H1 (cell line): ENCODE measurements around the gene MMP27. TPM values are rescaled to one million over a fixed set of nuclear protein-coding genes. Genes with fewer than 3 reads are reported as not detected.

Source experiments
- ATF2 ChIP-seq: IDR thresholded peaks from 2 replicates; pipeline ENCODE4 v1.6.1; 2012; ENCODE audit warnings: low read length, inconsistent platforms
- BCL11A ChIP-seq, 2 experiments: IDR thresholded peaks; one replicate each; pipeline ENCODE4 v1.6.1; 2011; ENCODE audit warnings: low read depth in 2 of 2, low read length in 2 of 2, mild to moderate bottlenecking in 2 of 2
- SP2 ChIP-seq: IDR thresholded peaks from 2 replicates; pipeline ENCODE4 v1.6.1; 2012; ENCODE audit warnings: mild to moderate bottlenecking, low read length, inconsistent platforms
- TCF12 ChIP-seq: IDR thresholded peaks from 2 replicates; pipeline ENCODE4 v1.6.1; 2011; ENCODE audit warnings: low read depth, mild to moderate bottlenecking, low read length
- YY1 ChIP-seq: IDR thresholded peaks from 2 replicates; pipeline ENCODE4 v1.6.1; 2011; ENCODE audit warnings: low read depth, mild to moderate bottlenecking, low read length
- polyA plus RNA-seq, 7 experiments: library from polyadenylated mRNA; depleted of rRNA in 3 of 7; stranded (reverse) in 5 of 7; unstranded in 2 of 7; fragments of >200 nt in 5 of 7; fragments of 200-250 nt in 2 of 7; gene quantifications; 1 replicate in 5 of 7; 2 replicates in 1 of 7; 4 replicates in 1 of 7; pipeline versions ENCODE4 v1.2.1 to v1.2.3, GENCODE V29; 2011 to 2013; ENCODE audit warnings: missing spikeins in 2 of 7, mixed read lengths in 2 of 7
- total RNA-seq: library from RNA; stranded (reverse); fragmentation: NEBNext Ultra II Directional; extraction: Animal tissue kit (Norgen Biotek cat#: 25700); gene quantifications from 2 replicates; pipeline ENCODE4 v1.2.1, GENCODE V29; 2021
- TF ChIP-seq, protein P1 (sequence below): IDR thresholded peaks from 2 replicates; pipeline ENCODE4 v1.6.1; 2011; ENCODE audit warnings: low read length, improper control_type of control experiment

The MMP27 gene
- total and polyA plus RNA-seq, 2 of the 8 experiments (the other 6 are each of a cell fraction or from before 2014, with no cell fraction given), result not detected

DNA sequence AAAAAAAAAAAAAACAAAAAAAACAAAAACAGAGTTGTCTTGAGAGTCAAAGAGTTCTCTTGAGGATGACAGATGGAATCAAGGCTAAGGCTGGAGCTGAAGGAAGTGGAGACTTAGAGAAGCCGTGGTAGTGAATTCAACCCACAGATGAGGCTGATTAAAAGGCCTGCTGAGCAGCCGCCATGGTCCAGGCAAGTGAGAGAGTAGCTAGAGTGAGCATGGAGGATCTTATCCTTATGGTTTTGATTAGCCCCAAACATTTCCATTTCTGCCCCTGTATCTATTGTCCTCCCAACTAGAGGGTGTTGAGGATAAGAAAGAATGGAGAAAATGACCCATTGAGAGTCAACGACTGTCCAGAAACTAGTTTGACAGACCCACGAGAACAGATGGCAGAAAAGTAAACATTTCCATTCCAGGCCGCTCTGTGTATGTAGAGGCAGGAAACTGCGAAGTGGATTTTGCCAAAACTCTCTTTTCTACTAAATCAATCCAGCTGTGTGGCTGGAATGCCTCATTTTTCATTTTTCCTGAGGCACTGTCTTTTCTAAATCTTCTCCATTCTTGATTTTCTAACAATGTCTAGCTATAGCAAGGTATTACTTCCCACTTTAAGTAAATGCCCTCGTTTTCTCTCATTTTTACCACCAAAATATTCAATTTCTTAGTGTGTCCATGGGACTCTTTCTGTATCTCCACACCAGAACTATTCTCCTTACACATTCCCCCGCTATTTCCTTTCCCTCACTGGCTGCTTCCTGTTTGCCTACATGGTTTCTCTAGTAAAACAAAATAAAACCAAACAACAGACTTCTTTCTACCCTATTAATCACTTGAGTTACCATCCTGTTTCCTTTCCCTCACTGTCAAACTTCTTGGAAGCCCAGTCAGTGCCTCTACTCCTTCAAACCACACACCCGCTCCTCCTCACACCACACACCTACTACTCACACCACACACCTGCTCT lies 24.6 kb upstream of the MMP27 start (continued):
- TF ChIP-seq YY1, result no peak
- TF ChIP-seq TCF12, result no peak
- TF ChIP-seq SP2, result no peak
- no peak for TF ChIP-seq BCL11A (IDR thresholded peaks at IDR 0.05; ENCODE audit: low read depth in 2 of 2, low read length in 2 of 2)
- TF ChIP-seq, protein P1, sequence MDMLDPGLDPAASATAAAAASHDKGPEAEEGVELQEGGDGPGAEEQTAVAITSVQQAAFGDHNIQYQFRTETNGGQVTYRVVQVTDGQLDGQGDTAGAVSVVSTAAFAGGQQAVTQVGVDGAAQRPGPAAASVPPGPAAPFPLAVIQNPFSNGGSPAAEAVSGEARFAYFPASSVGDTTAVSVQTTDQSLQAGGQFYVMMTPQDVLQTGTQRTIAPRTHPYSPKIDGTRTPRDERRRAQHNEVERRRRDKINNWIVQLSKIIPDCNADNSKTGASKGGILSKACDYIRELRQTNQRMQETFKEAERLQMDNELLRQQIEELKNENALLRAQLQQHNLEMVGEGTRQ, result no peak
- TF ChIP-seq ATF2, result no peak
- TF ChIP-seq, all 59 proteins: peak for 0
